HG03108 (cell line): Measurements from ENCODE around the gene SBF1.

Source experiments
- ATAC-seq: cut with Tn5 transposase; IDR thresholded peaks from one replicate; pipeline ENCODE4 v1.9.1; 2021; ENCODE audit warnings: moderate library complexity; ENCODE audit not compliant: unreplicated experiment

SBF1 gene

DNA sequence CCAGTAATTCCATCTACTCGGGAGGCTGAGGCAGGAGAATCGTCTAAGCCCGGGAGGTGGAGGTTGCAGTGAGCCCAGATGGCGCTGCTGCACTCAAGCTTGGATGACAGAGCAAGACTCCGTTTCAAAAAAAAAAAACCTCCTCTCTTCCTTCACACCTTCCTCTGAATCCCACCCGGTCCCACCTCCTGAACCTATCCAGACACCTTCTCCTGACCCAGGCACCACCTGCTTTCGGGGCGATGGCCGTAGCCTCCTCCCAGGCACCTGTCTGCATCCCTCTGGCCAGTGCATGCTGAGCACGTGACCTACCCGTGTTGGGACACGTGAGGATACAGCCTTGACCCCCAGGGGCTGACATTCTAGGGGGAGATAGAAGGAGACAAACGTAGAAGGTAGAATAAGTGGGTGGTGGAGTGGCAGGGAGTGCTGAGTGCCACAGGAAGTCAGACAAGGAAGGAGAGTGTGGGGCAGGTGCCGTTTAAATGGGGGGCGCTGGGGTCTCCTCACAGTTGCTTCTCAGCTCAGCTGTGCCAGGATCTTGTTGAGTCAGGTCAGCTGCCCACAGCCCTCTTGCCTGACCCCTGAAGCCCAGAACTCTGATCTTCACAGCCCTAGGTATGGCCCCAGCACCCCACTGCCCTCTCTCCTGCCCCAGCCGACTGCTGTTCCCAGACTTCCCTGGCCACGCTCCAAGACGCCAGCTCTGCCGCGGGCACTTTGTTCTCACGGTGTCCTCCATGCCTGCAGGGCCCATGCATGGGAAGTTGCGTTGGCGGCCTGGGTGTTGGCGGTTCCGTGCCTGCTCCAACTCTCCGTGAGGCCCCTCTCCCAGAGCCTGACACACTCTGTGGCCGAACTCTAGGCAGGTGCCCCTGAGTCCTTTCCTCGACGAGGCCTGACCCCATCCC is 10.6 kb upstream of the SBF1 start:
- ATAC-seq: no peak

DNA sequence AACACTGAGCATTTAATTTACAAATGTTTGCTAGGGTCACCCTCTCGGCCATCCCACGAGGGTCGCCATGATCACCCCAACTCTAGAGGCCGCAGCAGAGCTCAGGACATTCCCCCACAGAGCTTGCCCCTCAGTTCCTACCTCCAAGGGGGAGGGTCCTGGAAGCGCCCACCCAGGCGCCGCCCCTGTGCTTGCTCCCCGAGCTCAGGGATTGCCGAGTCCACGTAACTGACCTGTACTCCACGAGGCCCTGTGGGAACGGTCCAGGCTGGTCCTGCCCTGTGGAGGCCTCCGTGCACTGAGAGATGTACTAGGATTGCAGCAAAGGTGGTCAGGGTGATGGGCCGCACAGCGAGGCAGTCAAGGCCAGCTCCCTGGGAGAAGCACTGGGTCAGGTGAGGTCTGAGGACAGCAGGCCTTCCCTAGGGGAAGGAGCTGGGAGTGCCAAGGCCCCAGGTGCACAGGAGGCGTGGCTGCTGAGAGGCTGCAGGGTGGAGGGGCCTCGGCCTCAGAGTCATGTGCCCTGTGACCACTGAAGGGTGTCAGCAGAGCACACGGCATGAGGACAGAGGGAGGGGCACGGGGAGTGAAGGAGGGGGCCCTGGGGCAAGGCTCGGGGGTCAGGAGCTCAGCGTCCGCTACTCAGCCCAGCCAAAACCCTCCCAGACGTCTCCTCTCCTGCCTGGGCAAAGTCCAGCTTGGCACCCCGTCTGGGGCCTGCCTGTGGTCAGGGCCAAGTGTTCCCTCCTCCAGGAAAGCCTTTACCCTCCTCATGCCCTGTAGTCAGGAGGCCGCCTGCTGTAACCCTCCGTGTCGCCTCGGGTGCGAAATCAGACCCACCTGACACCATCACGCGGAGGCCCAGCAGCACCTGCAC is 9.4 kb upstream of the SBF1 start:
- ATAC-seq: no peak

DNA sequence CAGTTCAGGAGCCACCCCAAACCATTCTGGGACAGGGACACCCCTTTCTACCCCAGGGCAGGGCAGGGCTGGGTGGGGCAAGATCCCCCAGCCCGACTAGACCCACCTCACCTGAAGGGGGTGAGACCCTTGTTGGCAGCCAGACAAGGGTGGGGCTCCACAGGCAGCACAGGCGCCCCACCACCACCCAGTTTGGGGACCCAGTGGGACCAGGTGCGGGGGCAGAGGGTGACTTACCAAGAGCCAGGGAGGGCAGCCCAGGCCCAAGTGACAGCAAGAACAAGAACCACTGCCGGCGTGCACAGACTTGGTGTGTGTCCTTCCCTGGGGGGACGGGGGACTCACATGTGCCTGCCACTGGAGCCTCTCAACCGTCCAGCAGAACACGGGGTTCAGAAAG is 8.7 kb upstream of the SBF1 start:
- ATAC-seq: no peak

GRCh38 chr22:50483106-50483505 is 8.3 kb upstream of the SBF1 start:
- no peak for ATAC-seq

- ATAC-seq: no peak
Observed at GRCh38 chr22:50482107-50483074, 7.6 kb upstream of the SBF1 start.

- no peak for ATAC-seq
Observed at GRCh38 chr22:50481440-50482106, 6.7 kb upstream of the SBF1 start, which contains the start of gene ADM2. Gene ADM2 (plus strand): TSS chr22:50481543. CDS start chr22:50481848, 305 bp downstream.

- ATAC-seq: no peak
Observed at GRCh38 chr22:50481045-50481439, 6.2 kb upstream of the SBF1 start.

DNA sequence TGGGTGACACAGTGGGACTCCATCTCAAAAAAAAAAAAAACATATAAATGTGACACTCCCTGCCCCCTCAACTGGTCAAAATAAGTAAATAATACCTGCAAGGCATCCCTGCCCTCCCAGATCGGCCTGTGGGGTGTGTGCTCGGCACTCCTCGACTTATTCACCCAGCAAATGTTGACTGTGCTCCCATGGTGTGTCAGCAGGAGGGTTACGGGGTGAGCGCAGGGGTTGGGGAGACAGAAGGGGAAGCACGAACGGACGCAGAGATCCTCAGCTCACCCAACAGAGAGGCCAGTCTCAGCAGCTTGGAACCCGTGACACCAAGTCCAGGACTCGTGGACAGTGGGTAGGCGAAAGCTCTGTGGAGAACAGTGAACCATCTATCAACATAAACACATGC is 4.9 kb upstream of the SBF1 start:
- no peak for ATAC-seq

DNA sequence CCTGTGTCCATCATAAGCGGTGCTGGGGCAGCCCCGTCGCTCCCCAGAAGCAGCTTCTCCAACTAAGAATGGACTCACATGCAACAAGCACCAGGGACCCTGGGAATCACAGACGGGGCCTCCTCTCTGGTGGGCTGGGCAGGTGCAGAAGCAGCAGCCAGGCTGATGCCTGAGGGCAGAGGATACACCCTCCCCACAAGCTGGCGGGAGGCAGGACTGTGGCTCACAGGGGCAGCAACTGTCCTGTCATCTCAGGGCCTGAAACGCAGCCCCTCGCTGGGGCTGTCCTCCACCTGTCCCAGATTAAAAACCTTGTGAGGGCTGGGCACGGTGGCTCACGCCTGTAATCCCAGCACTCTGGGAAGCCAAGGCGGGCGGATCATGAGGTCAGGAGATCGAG is 3.1 kb upstream of the SBF1 start:
- ATAC-seq: no peak

DNA sequence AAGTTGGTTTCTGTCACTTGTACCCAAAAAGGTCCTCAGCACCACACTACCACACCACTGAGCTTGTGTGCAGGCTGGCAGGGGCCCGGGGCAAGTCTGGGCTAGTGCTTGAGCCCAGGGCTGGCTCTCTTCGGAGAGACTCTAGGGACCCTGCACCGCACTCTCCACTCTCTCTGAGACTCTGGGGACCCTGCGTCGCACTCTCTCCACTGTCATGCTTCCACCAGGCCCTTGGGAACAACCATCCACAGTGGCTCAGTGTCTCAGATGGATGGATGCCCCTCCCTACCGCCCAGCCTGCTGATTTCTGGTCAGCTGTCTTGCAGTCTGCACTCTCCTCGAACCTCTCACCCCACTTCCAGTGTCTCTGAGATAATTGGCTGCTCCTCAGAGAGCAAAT is 2.0 kb upstream of the SBF1 start:
- no peak for ATAC-seq

GRCh38 chr22:50475652-50476002 is 792 bp upstream of the SBF1 start:
- no peak for ATAC-seq

GRCh38 chr22:50473855-50474671 is 772 bp downstream of the SBF1 start:
- no peak for ATAC-seq

DNA sequence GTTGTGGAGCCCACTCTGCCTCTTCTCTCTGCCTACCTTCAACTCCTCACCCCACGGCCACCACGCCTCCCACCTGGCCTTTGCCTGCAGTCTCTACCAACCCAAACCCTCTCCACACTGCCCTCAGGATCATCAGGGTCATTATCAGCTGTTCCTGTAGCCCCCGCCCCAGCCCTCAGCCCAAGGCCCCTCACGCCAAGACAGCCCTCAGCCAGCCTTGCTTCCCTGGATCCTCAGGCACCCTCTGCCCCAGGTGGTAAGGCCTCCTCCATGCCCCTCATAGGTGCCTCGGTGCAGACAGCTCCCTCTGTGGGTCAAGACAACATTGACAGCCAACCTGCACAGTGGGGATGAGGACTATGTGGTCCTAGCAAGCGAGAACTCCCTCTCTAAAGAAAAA is 1.7 kb downstream of the SBF1 start:
- no peak for ATAC-seq

DNA sequence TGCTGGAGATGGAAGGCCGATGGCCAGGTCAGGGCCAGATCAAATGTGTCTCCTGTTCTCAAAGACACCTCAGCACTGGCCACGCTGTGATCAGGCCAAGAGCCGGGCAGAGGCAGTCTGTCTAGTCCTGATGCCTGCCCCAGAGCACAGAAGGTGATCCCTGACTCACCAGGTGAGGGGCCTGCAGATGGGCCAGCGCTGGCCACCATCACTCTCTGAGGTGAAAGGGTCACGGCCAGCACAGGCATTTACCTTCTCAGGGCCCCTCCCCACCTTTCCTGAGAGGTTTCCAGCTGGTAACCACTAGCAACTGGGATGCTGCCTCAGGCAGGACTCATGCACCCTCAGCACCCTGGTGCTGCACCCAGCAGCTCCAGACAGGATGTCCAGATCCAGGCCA is 2.9 kb downstream of the SBF1 start:
- ATAC-seq: no peak

DNA sequence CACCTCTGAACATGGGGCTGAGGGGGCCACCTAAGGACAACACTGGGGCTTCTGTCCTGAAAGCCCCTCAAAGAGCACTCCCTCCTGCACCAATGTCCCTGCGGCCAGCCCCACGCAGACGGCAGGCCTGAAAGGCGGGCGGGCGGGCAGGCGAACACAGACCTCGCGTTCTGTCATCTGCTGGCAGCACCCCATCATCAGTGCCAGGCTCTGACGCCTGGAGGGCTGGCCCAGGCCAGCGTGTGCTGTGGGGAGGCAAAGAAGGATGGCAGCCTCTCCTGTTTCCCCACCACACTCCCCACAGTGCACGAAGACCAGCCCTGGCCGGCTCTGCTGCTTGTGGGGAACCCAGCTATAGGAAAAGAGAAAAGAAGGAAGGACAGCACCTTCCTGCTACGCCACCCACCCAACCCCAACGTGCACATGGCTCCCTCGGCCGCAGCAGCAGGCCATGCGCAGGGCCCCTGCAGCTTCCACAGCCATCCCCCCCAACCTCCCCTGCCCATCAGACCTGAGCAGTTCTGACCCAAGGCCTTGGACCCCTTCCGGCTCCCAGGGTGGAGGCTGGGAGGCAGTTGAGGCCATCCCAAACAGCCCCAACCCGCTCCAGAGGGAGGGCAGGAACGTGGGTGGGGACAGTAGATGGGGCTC is 3.5 kb downstream of the SBF1 start:
- ATAC-seq: no peak

- peak; percentile 4 for ATAC-seq
Observed at GRCh38 chr22:50470491-50470890, 4.3 kb downstream of the SBF1 start.

- ATAC-seq: peak; percentile 48
Observed at GRCh38 chr22:50469377-50470305, 5.2 kb downstream of the SBF1 start.

DNA sequence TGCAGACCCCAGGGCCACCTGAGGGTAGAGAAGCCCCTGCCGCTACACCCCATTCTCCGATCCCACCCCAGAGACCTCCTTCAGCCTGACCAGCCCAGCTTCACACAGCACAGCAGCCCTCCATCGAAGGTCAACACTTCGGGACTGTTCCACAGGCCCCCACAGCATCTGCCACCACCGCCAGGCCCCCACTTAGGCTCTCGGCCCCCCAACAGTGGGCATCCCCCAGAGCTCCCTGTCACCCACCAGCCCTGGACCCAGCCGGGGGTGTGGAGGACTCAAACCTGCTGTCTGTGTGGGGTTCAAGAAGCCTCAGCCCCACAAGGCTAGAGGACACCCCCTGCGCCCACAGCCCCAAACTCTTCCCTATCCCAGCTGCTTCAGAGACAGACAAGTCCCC is 6.2 kb downstream of the SBF1 start:
- no peak for ATAC-seq
